ENCODE results near the gene RBMS1. TPM values are rescaled to one million over a fixed set of nuclear protein-coding genes. Genes with fewer than 3 reads are reported as not detected.
A peak's percentile ranks its signal among the peaks of the same experiment; 100 is the strongest.

The RBMS1 gene
- total and polyA plus RNA-seq, 2 of the 13 experiments (the other 11 are each of a cell fraction or from before 2014, with no cell fraction given): 55.5 to 110 TPM

DNA sequence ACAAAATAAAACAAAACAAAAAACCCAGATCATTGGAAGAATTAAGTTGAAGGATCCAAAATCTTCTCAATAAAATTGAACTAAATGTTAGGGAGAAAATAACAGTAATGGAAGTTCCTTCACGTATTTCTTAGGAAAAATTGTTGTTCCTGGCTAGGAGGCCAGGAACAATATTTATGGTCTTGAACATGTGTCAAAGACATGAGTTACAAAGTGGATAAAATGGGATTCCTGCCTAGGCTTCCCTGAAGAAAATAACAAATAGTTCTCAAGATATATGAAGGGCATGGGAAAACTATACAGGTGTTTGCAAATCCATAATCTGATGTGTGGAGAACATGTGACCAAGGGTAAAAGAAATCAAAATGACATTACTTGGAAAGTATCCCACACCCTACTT, 225.9 kb downstream of the RBMS1 start:
- no peak overlapping the region for H3K4me3 ChIP-seq (replicated peaks in 1 of 3; ENCODE audit: insufficient read depth in 1 of 3, low read depth in 2 of 3, low read length in 3 of 3)
- POLR2A ChIA-PET: no interaction called here
- DNase-seq (ENCODE audit: low spot score) (no peak), ATAC-seq (no peak), FAIRE-seq (peak; percentile 15)
- no peak overlapping the region for H3K27ac ChIP-seq (ENCODE audit: extremely low read length, insufficient read depth, low read length)
- H2AFZ ChIP-seq (ENCODE audit: low read length): no peak overlapping the region
- no peaks in the 10 kb centered on the region for H4K20me1 ChIP-seq (ENCODE audit: insufficient read depth, low read length)
- no peak overlapping the region for H3K9ac ChIP-seq (ENCODE audit: insufficient read depth, low read depth, low read length)
- in situ Hi-C loops (cut with HindIII; ENCODE audit: extremely low pct_ligation_motif_present, low pct_unique_long_range_greater_than_20kb) (loop anchor here (25.0 kb wide), 1 partner anchor 695 kb away; no protein-coding TSS in a partner anchor), intact Hi-C loops (cut with micrococcal nuclease; ENCODE audit: unreplicated experiment) (loop anchor here (5.0 kb wide), 1 partner anchor 705 kb away; no protein-coding TSS in a partner anchor)
- BruUV-seq (replicated peaks): no TSS peak
- 59% methylated on average over 1 of the region's 1 CpG for WGBS (ENCODE audit: low lambda C conversion rate)
- H3K79me2 ChIP-seq (ENCODE audit: insufficient read depth, low read length): no peaks in the 10 kb centered on the region
- no peaks in the 10 kb centered on the region; a peak in 1 of 5 replicates for H3K27me3 ChIP-seq (ENCODE audit: control insufficient read depth in 1 of 2, insufficient read depth in 2 of 2, low read length in 2 of 2)
- H3K4me1 ChIP-seq (ENCODE audit: insufficient read depth, low read length): peaks cover 17% of the 10 kb centered on the region
- CTCF ChIA-PET (ENCODE audit: low intra/inter-chr PET ratio, low total read pairs): no interaction called here
- peaks cover 0 to 4% of the 10 kb centered on the region in 2 experiments; a peak in 2 of 5 replicates for H3K36me3 ChIP-seq (replicated peaks in 1 of 2; ENCODE audit: control insufficient read depth in 1 of 2, insufficient read depth in 2 of 2, low read length in 2 of 2)
- H3K4me2 ChIP-seq (ENCODE audit: low read depth, low read length): no peak overlapping the region
- no peaks in the 10 kb centered on the region for H3K9me3 ChIP-seq (ENCODE audit: low read length)
- TF ChIP-seq, protein P1, sequence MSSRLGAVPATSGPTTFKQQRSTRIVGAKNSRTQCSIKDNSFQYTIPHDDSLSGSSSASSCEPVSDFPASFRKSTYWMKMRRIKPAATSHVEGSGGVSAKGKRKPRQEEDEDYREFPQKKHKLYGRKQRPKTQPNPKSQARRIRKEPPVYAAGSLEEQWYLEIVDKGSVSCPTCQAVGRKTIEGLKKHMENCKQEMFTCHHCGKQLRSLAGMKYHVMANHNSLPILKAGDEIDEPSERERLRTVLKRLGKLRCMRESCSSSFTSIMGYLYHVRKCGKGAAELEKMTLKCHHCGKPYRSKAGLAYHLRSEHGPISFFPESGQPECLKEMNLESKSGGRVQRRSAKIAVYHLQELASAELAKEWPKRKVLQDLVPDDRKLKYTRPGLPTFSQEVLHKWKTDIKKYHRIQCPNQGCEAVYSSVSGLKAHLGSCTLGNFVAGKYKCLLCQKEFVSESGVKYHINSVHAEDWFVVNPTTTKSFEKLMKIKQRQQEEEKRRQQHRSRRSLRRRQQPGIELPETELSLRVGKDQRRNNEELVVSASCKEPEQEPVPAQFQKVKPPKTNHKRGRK (CRISPR knock-in tag; IDR thresholded peaks at IDR 0.05): no peak
- TF ChIP-seq RXRA (CRISPR knock-in tag; IDR thresholded peaks at IDR 0.05) (no peak), BHLHE40 (IDR thresholded peaks at IDR 0.05; ENCODE audit: low read length) (no peak), CREB1 (IDR thresholded peaks at IDR 0.05) (no peak), CREB1 (CRISPR knock-in tag; IDR thresholded peaks at IDR 0.05) (no peak), SSRP1 (CRISPR knock-in tag; IDR thresholded peaks at IDR 0.05) (no peak), ZNF850 (CRISPR knock-in tag; conservative IDR thresholded peaks at IDR 0.05) (no peak), TBL1XR1 (IDR thresholded peaks at IDR 0.05; ENCODE audit: borderline replicate concordance, low read length, partially characterized antibody) (no peak), SP140L (CRISPR knock-in tag; IDR thresholded peaks at IDR 0.05; ENCODE audit: borderline replicate concordance) (no peak), ZNF431 (CRISPR knock-in tag; IDR thresholded peaks at IDR 0.05; ENCODE audit: borderline replicate concordance, low read depth) (no peak), STAG1 (CRISPR knock-in tag; IDR thresholded peaks at IDR 0.05) (no peak), PLRG1 (conservative IDR thresholded peaks at IDR 0.05) (no peak), MATR3 (CRISPR knock-in tag; IDR thresholded peaks at IDR 0.05) (no peak), U2AF1 (optimal IDR thresholded peaks at IDR 0.05; ENCODE audit: low read depth, low read length) (no peak), TEAD2 (CRISPR knock-in tag; IDR thresholded peaks at IDR 0.05) (no peak), CBFB (CRISPR knock-in tag; IDR thresholded peaks at IDR 0.05) (no peak)
- TF ChIP-seq, protein P2, sequence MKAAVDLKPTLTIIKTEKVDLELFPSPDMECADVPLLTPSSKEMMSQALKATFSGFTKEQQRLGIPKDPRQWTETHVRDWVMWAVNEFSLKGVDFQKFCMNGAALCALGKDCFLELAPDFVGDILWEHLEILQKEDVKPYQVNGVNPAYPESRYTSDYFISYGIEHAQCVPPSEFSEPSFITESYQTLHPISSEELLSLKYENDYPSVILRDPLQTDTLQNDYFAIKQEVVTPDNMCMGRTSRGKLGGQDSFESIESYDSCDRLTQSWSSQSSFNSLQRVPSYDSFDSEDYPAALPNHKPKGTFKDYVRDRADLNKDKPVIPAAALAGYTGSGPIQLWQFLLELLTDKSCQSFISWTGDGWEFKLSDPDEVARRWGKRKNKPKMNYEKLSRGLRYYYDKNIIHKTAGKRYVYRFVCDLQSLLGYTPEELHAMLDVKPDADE (CRISPR knock-in tag; IDR thresholded peaks at IDR 0.05): no peak
- TF ChIP-seq, protein P3, sequence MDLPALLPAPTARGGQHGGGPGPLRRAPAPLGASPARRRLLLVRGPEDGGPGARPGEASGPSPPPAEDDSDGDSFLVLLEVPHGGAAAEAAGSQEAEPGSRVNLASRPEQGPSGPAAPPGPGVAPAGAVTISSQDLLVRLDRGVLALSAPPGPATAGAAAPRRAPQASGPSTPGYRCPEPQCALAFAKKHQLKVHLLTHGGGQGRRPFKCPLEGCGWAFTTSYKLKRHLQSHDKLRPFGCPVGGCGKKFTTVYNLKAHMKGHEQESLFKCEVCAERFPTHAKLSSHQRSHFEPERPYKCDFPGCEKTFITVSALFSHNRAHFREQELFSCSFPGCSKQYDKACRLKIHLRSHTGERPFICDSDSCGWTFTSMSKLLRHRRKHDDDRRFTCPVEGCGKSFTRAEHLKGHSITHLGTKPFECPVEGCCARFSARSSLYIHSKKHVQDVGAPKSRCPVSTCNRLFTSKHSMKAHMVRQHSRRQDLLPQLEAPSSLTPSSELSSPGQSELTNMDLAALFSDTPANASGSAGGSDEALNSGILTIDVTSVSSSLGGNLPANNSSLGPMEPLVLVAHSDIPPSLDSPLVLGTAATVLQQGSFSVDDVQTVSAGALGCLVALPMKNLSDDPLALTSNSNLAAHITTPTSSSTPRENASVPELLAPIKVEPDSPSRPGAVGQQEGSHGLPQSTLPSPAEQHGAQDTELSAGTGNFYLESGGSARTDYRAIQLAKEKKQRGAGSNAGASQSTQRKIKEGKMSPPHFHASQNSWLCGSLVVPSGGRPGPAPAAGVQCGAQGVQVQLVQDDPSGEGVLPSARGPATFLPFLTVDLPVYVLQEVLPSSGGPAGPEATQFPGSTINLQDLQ (CRISPR knock-in tag; IDR thresholded peaks at IDR 0.05): no peak
- TF ChIP-seq, protein P4, sequence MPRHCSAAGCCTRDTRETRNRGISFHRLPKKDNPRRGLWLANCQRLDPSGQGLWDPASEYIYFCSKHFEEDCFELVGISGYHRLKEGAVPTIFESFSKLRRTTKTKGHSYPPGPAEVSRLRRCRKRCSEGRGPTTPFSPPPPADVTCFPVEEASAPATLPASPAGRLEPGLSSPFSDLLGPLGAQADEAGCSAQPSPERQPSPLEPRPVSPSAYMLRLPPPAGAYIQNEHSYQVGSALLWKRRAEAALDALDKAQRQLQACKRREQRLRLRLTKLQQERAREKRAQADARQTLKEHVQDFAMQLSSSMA (CRISPR knock-in tag; IDR thresholded peaks at IDR 0.05): no peak
- TF ChIP-seq, protein P5, sequence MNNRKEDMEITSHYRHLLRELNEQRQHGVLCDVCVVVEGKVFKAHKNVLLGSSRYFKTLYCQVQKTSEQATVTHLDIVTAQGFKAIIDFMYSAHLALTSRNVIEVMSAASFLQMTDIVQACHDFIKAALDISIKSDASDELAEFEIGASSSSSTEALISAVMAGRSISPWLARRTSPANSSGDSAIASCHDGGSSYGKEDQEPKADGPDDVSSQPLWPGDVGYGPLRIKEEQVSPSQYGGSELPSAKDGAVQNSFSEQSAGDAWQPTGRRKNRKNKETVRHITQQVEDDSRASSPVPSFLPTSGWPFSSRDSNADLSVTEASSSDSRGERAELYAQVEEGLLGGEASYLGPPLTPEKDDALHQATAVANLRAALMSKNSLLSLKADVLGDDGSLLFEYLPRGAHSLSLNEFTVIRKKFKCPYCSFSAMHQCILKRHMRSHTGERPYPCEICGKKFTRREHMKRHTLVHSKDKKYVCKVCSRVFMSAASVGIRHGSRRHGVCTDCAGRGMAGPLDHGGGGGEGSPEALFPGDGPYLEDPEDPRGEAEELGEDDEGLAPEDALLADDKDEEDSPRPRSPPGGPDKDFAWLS (CRISPR knock-in tag; IDR thresholded peaks at IDR 0.05; ENCODE audit: borderline replicate concordance): no peak

Measured in HepG2 (cell line).